22Rv1 (cell line): ENCODE measurements around the gene TEX53.

Experiments used
- ZFX ChIP-seq: fragments of 450-650 bp; IDR thresholded peaks from 2 replicates; pipeline ENCODE4 v1.6.1; 2017; ENCODE audit warnings: antibody characterized with exemption, borderline replicate concordance
- TF ChIP-seq, protein P1 (sequence below): fragments of 450-650 bp; IDR thresholded peaks from 2 replicates; pipeline ENCODE4 v1.5.1; 2017; ENCODE audit warnings: mild to moderate bottlenecking

DNA sequence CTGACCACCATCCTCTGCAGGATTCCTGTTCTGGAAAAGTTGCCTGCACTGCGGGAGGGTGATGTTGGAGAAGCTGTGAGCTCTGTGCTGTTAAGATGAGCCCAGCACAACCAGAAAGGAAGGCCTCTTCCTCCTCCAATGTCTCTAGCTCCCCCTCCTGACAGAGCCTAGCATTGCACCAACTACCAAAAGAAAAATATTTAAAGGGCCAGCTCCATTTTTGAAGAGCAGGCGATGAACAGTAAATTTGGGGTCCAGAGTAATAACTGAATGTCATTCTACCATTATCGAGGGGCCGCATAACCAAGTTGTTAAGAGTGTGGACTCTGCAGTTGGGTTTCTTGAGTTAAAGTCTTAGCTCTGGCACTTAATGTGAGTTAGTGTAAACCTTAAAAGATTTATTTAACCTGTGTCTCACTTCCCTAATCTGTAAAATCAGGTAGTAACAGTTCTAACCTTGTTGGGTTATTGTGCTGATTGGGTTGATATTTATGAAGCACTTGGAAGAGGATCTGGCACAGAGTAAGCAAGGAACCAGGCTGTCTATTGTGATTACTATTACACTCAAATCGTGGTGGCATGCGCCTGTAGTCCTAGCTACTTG, 3.9 kb downstream of the TEX53 start:
- TF ChIP-seq, protein P1, sequence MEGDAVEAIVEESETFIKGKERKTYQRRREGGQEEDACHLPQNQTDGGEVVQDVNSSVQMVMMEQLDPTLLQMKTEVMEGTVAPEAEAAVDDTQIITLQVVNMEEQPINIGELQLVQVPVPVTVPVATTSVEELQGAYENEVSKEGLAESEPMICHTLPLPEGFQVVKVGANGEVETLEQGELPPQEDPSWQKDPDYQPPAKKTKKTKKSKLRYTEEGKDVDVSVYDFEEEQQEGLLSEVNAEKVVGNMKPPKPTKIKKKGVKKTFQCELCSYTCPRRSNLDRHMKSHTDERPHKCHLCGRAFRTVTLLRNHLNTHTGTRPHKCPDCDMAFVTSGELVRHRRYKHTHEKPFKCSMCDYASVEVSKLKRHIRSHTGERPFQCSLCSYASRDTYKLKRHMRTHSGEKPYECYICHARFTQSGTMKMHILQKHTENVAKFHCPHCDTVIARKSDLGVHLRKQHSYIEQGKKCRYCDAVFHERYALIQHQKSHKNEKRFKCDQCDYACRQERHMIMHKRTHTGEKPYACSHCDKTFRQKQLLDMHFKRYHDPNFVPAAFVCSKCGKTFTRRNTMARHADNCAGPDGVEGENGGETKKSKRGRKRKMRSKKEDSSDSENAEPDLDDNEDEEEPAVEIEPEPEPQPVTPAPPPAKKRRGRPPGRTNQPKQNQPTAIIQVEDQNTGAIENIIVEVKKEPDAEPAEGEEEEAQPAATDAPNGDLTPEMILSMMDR: peak; percentile 92
- no peak for TF ChIP-seq ZFX
